ENCODE measurements around the gene IL17RD. TPM values are rescaled to one million over a fixed set of nuclear protein-coding genes. Genes with fewer than 3 reads are reported as not detected.

The IL17RD gene
- total RNA-seq, 2 donors from 2014 or later, result 47.1 to 71.3 TPM

DNA sequence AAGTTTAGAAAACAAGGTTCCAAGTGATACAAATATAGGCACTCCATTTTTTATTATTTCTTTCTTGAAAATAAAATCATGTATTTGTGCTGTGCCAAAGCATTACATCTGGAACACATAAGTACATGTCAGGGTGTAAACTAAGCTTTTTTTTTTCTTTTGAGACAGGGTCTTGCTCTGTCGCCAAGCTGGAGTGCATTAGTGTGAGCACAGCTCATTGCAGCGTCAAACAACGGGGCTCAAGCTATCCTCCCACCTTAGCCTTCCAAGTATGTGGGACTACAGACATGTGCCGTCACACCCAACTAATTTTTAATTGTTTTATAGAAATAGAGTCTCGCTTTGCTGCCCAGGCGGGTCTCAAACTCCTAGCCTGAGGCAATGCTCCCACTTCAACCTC lies 95.7 kb downstream of the IL17RD start:
- H3K36me3 Mint-ChIP-seq (ENCODE audit: low read depth), result peaks cover 10% of the 10 kb centered on the region
- DNase-seq, result no peak
- no peak overlapping the region for H3K4me3 ChIP-seq (ENCODE audit: low read length)
- no peak overlapping the region for H3K27ac Mint-ChIP-seq
- no peaks in the 10 kb centered on the region for H3K4me1 ChIP-seq (ENCODE audit: control insufficient read depth, insufficient read depth, low read length)
- no peak overlapping the region for H3K4me3 Mint-ChIP-seq
- H3K9me3 Mint-ChIP-seq, result peaks cover 9% of the 10 kb centered on the region
- 93 to 95% methylated on average over 3 to 5 of the region's 6 CpGs for WGBS, 2 experiments (ENCODE audit: insufficient coverage in 1 of 2, insufficient read length in 1 of 2)
- no peak overlapping the region for H3K27ac ChIP-seq (ENCODE audit: low read depth, low read length)
- H3K4me1 Mint-ChIP-seq, result no peaks in the 10 kb centered on the region
- no peak overlapping the region for H3K9ac ChIP-seq (ENCODE audit: extremely low read depth, low read length, poor library complexity, severe bottlenecking)
- no peaks in the 10 kb centered on the region for H3K27me3 ChIP-seq (ENCODE audit: control insufficient read depth, insufficient read depth, low read length, poor library complexity, severe bottlenecking)
- TF ChIP-seq, protein P1, sequence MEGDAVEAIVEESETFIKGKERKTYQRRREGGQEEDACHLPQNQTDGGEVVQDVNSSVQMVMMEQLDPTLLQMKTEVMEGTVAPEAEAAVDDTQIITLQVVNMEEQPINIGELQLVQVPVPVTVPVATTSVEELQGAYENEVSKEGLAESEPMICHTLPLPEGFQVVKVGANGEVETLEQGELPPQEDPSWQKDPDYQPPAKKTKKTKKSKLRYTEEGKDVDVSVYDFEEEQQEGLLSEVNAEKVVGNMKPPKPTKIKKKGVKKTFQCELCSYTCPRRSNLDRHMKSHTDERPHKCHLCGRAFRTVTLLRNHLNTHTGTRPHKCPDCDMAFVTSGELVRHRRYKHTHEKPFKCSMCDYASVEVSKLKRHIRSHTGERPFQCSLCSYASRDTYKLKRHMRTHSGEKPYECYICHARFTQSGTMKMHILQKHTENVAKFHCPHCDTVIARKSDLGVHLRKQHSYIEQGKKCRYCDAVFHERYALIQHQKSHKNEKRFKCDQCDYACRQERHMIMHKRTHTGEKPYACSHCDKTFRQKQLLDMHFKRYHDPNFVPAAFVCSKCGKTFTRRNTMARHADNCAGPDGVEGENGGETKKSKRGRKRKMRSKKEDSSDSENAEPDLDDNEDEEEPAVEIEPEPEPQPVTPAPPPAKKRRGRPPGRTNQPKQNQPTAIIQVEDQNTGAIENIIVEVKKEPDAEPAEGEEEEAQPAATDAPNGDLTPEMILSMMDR (conservative IDR thresholded peaks at IDR 0.05), result no peak
- peaks cover 4% of the 10 kb centered on the region for H3K9me3 ChIP-seq (ENCODE audit: control insufficient read depth, low read length)
- no peaks in the 10 kb centered on the region for H3K36me3 ChIP-seq (ENCODE audit: control insufficient read depth, insufficient read depth, low read length)
- H3K27me3 Mint-ChIP-seq (ENCODE audit: insufficient read depth), result no peaks in the 10 kb centered on the region

DNA sequence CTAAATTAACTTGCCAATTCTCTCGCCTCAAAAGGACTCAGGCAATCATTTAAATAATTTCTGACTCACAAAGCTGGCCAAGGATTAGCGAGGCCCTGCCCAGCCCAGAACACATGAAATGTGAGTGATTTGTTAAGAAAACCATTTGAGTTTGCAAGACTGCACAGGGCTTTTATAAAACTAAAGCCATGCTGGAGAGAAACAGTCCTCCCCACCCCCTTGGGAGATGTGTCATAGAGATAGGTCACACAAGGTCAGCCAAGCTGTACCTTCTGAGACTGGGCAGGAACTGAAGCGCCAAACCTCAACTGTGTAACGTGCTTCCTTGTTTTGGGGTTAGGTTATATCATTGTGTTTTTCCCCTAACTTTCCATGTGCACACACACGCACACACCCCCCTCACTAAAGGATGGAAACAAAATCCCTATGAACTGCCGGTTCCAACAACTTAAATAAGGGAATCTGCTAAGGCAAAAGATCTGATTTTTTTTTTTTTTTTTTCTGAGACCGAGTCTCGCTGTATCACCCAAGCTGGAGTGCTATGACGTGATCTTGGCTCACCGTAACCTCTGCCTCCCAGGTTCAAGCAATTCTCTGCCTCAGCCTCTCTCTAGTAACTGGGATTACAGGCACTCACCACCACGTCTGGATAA lies 96.6 kb downstream of the IL17RD start:
- Histone ChIP-seq H3K27me3 (ENCODE audit: control insufficient read depth, insufficient read depth, low read length, poor library complexity, severe bottlenecking) (no peaks in the 10 kb centered on the region), H3K27ac (ENCODE audit: low read depth, low read length) (no peak overlapping the region), H3K9me3 (ENCODE audit: control insufficient read depth, low read length) (peaks cover 4% of the 10 kb centered on the region), H3K9ac (ENCODE audit: extremely low read depth, low read length, poor library complexity, severe bottlenecking) (no peak overlapping the region), H3K4me1 (ENCODE audit: control insufficient read depth, insufficient read depth, low read length) (no peaks in the 10 kb centered on the region), H3K4me3 (ENCODE audit: low read length) (no peak overlapping the region), H3K36me3 (ENCODE audit: control insufficient read depth, insufficient read depth, low read length) (no peaks in the 10 kb centered on the region)
- H3K36me3 Mint-ChIP-seq (ENCODE audit: low read depth), result peaks cover 10% of the 10 kb centered on the region
- H3K27ac Mint-ChIP-seq, result no peak overlapping the region
- no peak for DNase-seq
- H3K27me3 Mint-ChIP-seq (ENCODE audit: insufficient read depth), result no peaks in the 10 kb centered on the region
- H3K4me1 Mint-ChIP-seq, result peaks cover 2% of the 10 kb centered on the region
- TF ChIP-seq, protein P1 (conservative IDR thresholded peaks at IDR 0.05), result no peak
- WGBS, 2 experiments (ENCODE audit: insufficient coverage in 1 of 2, insufficient read length in 1 of 2), result 88% methylated on average over 4 to 11 of the region's 11 CpGs
- peaks cover 9% of the 10 kb centered on the region for H3K9me3 Mint-ChIP-seq
- no peak overlapping the region for H3K4me3 Mint-ChIP-seq

DNA sequence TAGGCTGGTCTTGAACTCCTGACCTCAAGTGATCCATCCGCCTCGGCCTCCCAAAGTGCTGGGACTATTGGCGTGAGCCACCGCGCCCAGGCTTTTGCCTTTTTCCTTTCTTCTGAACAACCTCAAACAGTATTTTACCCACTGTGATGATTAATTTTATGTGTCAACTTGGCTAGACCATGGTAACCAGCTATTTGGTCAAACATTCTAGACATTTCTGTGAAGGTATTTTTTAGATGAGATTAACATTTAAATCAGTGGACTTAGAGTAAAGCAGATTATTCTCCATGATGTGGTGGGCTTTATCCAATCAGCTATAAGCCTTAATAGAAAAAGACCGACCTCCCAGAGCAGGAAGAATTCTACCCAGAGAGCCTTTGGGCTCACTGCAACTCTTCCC lies 98.7 kb downstream of the IL17RD start:
- Mint-ChIP-seq H3K4me3 (no peak overlapping the region), H3K4me1 (peaks cover 9% of the 10 kb centered on the region), H3K9me3 (peaks cover 5% of the 10 kb centered on the region), H3K36me3 (ENCODE audit: low read depth) (peaks cover 3% of the 10 kb centered on the region), H3K27me3 (ENCODE audit: insufficient read depth) (no peaks in the 10 kb centered on the region), H3K27ac (no peak overlapping the region)
- TF ChIP-seq, protein P1 (conservative IDR thresholded peaks at IDR 0.05), result no peak
- Histone ChIP-seq H3K9ac (ENCODE audit: extremely low read depth, low read length, poor library complexity, severe bottlenecking) (no peak overlapping the region), H3K4me3 (ENCODE audit: low read length) (no peak overlapping the region), H3K36me3 (ENCODE audit: control insufficient read depth, insufficient read depth, low read length) (no peaks in the 10 kb centered on the region), H3K4me1 (ENCODE audit: control insufficient read depth, insufficient read depth, low read length) (no peaks in the 10 kb centered on the region), H3K9me3 (ENCODE audit: control insufficient read depth, low read length) (peaks cover 2% of the 10 kb centered on the region), H3K27ac (ENCODE audit: low read depth, low read length) (no peak overlapping the region), H3K27me3 (ENCODE audit: control insufficient read depth, insufficient read depth, low read length, poor library complexity, severe bottlenecking) (no peaks in the 10 kb centered on the region)
- no peak for DNase-seq
- WGBS, 2 experiments (ENCODE audit: insufficient coverage in 1 of 2, insufficient read length in 1 of 2), result 94 to 95% methylated on average over 6 of the region's 6 CpGs
